K562 (cell line): ENCODE data around the gene TRIAP1. TPM values are rescaled to one million over a fixed set of nuclear protein-coding genes. Genes with fewer than 3 reads are reported as not detected.

ENCODE experiments used
- ATAC-seq: fragments of 200-7000 bp; cut with Tn5 transposase; 3 replicates; pipeline ENCODE4 v1.9.1; 2020; ENCODE audit warnings: moderate library complexity
- BruUV-seq: library from RNA; stranded (reverse); fragments of 400-500 nt; replicated peaks from 2 replicates; lab custom pipeline; 2021; lab: Mats Ljungman, UMichigan
- CTCF ChIA-PET: fragments of 300-600 bp; formaldehyde crosslinking; extraction: SDS; loops from one replicate; lab custom pipeline; 2021; ENCODE audit warnings: low intra/inter-chr PET ratio; lab: Yijun Ruan, JAX
- POLR2A ChIA-PET: fragments of 300-600, 350-650 bp; sonication (Branson Sonifier 250); formaldehyde crosslinking; extraction: SDS; loops from one replicate; lab custom pipeline; 2021; ENCODE audit warnings: antibody characterized with exemption, inconsistent platforms; lab: Yijun Ruan, JAX
- DNase-seq, 4 experiments: peaks; one replicate each; pipeline versions ENCODE4 v3.0.0 to v3.0.0-alpha.2; 2011 to 2018; ENCODE audit warnings: low spot score in 3 of 4, mixed read lengths in 3 of 4; ENCODE audit errors: extremely low read depth in 1 of 4
- FAIRE-seq: peaks from 2 replicates; lab custom pipeline; 2011; peaks lifted over from hg19 to GRCh38; lab: Jason Lieb, UNC
- H2AFZ ChIP-seq: 2 replicates; pipeline ENCODE4 v1.6.0; 2011; ENCODE audit warnings: low read depth, low read length, control low read depth, inconsistent platforms
- H3K27ac ChIP-seq: fragments of 200-600 bp; 3 replicates; pipeline ENCODE4 v1.8.0; 2011; ENCODE audit warnings: low read depth, mild to moderate bottlenecking, control low read depth, inconsistent platforms, low read length, moderate library complexity, mixed read lengths; ENCODE audit errors: extremely low read depth
- H3K27me3 ChIP-seq, 2 experiments: fragments of 300-600 bp in 1 of 2; 2 replicates in 1 of 2; 3 replicates in 1 of 2; pipeline versions ENCODE4 v1.6.0 to v1.8.0; 2011; ENCODE audit warnings: inconsistent platforms in 2 of 2, low read length in 2 of 2, mild to moderate bottlenecking in 1 of 2, mixed read lengths in 1 of 2, moderate library complexity in 1 of 2; ENCODE audit not compliant: control insufficient read depth in 2 of 2, insufficient read depth in 2 of 2
- H3K36me3 ChIP-seq: fragments of 300-600 bp; 3 replicates; pipeline ENCODE4 v1.8.0; 2011; ENCODE audit warnings: mild to moderate bottlenecking, low read length, inconsistent platforms; ENCODE audit not compliant: control insufficient read depth, insufficient read depth
- H3K4me1 ChIP-seq, 2 experiments: fragments of 200-600 bp in 1 of 2; replicated peaks in 1 of 2; 2 replicates in 1 of 2; 3 replicates in 1 of 2; pipeline versions ENCODE4 v1.5.1 to v1.8.0; 2011; ENCODE audit warnings: inconsistent platforms in 2 of 2, low read length in 2 of 2, mild to moderate bottlenecking in 1 of 2, mixed read lengths in 1 of 2, moderate library complexity in 1 of 2; ENCODE audit not compliant: control insufficient read depth in 2 of 2, insufficient read depth in 2 of 2
- H3K4me2 ChIP-seq: 2 replicates; pipeline ENCODE4 v1.6.1; 2011; ENCODE audit warnings: low read length, control low read depth, inconsistent platforms, mixed read lengths; ENCODE audit not compliant: insufficient read depth
- H3K4me3 ChIP-seq: fragments of 200-600 bp; sonication (generic), shearing (Covaris generic); 2 replicates; pipeline ENCODE4 v1.5.1; 2016; ENCODE audit warnings: control low read depth, inconsistent platforms
- H3K79me2 ChIP-seq: fragments of 200-600 bp; 3 replicates; pipeline ENCODE4 v1.8.0; 2011; ENCODE audit warnings: low read length, inconsistent platforms; ENCODE audit not compliant: control insufficient read depth, insufficient read depth
- H3K9ac ChIP-seq, 2 experiments: 2 replicates each; pipeline versions ENCODE4 v1.6.0 to v1.6.1; 2011; ENCODE audit warnings: low read depth in 2 of 2, low read length in 2 of 2, control low read depth in 1 of 2, inconsistent platforms in 1 of 2, mild to moderate bottlenecking in 1 of 2, mixed read lengths in 1 of 2; ENCODE audit not compliant: insufficient read depth in 1 of 2
- H3K9me1 ChIP-seq: one replicate; pipeline ENCODE4 v1.6.0; 2011; ENCODE audit warnings: inconsistent platforms, mild to moderate bottlenecking, low read length, moderate library complexity; ENCODE audit not compliant: control insufficient read depth, insufficient read depth
- H3K9me3 ChIP-seq: replicated peaks from 2 replicates; pipeline ENCODE4 v1.5.1; 2011; ENCODE audit warnings: low read depth, low read length, inconsistent platforms; ENCODE audit not compliant: control insufficient read depth, insufficient read depth
- H4K20me1 ChIP-seq: replicated peaks from 2 replicates; pipeline ENCODE4 v1.6.1; 2011; ENCODE audit warnings: low read length, inconsistent platforms, mixed read lengths; ENCODE audit not compliant: control insufficient read depth, insufficient read depth
- CREB3 ChIP-seq: fragments of 450-650 bp; conservative IDR thresholded peaks from 2 replicates; pipeline ENCODE4 v1.6.1; 2016; ENCODE audit warnings: missing genetic modification characterization, low read depth, mild to moderate bottlenecking, missing compliant biosample characterization, moderate library complexity
- KLF6 ChIP-seq: fragments of 250-450 bp; sonication (Bioruptor Pico); IDR thresholded peaks from 2 replicates; pipeline ENCODE4 v1.4.0; 2020; ENCODE audit warnings: mild to moderate bottlenecking, moderate library complexity, borderline replicate concordance
- MAFK ChIP-seq: IDR thresholded peaks from 2 replicates; pipeline ENCODE4 v1.6.1; 2011; ENCODE audit warnings: low read length, improper control_type of control experiment
- NR2C2 ChIP-seq, 2 experiments: fragments of 200-800 bp in 1 of 2; sonication (Bioruptor generic) in 1 of 2; sonication (generic) in 1 of 2; formaldehyde crosslinking in 1 of 2; IDR thresholded peaks; 2 replicates each; pipeline versions ENCODE4 v1.6.1 to v1.8.0; 2016 to 2022; ENCODE audit warnings: mild to moderate bottlenecking in 1 of 2, missing compliant biosample characterization in 1 of 2, missing genetic modification characterization in 1 of 2, missing genetic modification reagents in 1 of 2
- RFX7 ChIP-seq: fragments of 250-450 bp; sonication (Bioruptor Pico); IDR thresholded peaks from 2 replicates; pipeline ENCODE4 v1.5.1; 2021; ENCODE audit warnings: mild to moderate bottlenecking
- TAF15 ChIP-seq: fragments of 200-400 bp; formaldehyde crosslinking; IDR thresholded peaks from 2 replicates; pipeline ENCODE4 v1.6.1; 2017; ENCODE audit warnings: mild to moderate bottlenecking, low read depth, low read length, moderate library complexity
- TAF7 ChIP-seq: fragments of 450-650 bp; IDR thresholded peaks from 2 replicates; pipeline ENCODE4 v1.6.1; 2016; ENCODE audit warnings: missing genetic modification characterization, missing compliant biosample characterization
- TAL1 ChIP-seq: fragments of 450-650 bp; IDR thresholded peaks from 2 replicates; pipeline ENCODE4 v1.6.1; 2016; ENCODE audit warnings: mild to moderate bottlenecking
- TCF3 ChIP-seq: sonication (generic); formaldehyde crosslinking; IDR thresholded peaks from 2 replicates; pipeline ENCODE4 v1.4.0; 2020; ENCODE audit warnings: mild to moderate bottlenecking, missing genetic modification reagents
- ZNF584 ChIP-seq: fragments of 200-800 bp; sonication (Bioruptor generic); IDR thresholded peaks from 2 replicates; pipeline ENCODE4 v1.6.1; 2016; ENCODE audit warnings: low read depth, mild to moderate bottlenecking, missing genetic modification characterization, missing compliant biosample characterization
- WGBS: fragments of 100-300 bp; shearing (Covaris generic); methylation state at CpG from one replicate; pipeline ENCODE4 v1.1.6; 2016; ENCODE audit warnings: low coverage, mixed read lengths; ENCODE audit not compliant: insufficient coverage; ENCODE audit errors: missing lambda C conversion rate; 5-methylcytosine and 5-hydroxymethylcytosine counted together
- in situ Hi-C: fragments of 300-500 bp; cut with MboI; formaldehyde crosslinking; loops from 4 replicates; pipeline ENCODE4 v1.15.0; 2018; ENCODE audit warnings: inconsistent platforms, mixed read lengths
- intact Hi-C: fragments of 100-400 bp; cut with micrococcal nuclease; formaldehyde crosslinking; loops from 2 replicates; pipeline ENCODE4 v1.14.2; 2022
- polyA plus RNA-seq, 8 experiments: library from polyadenylated mRNA; depleted of rRNA in 4 of 8; stranded (reverse) in 5 of 8; unstranded in 3 of 8; fragments of >200 nt; fragmentation: Nextera tagmentation in 2 of 8; fragmentation: Illumina TruSeq in 1 of 8; extraction: Ambion mirVana in 2 of 8; extraction: Trizol in 1 of 8; gene quantifications; 2 replicates each; pipeline versions ENCODE4 v1.2.1 to v1.2.3, GENCODE V29; 2011 to 2014; ENCODE audit warnings: inconsistent platforms in 1 of 8, missing spikeins in 1 of 8
- total RNA-seq, 7 experiments: library from RNA; depleted of rRNA in 6 of 7; stranded (reverse); fragments of >200 nt in 6 of 7; fragmentation: Illumina TruSeq in 2 of 7; extraction: Trizol in 2 of 7; gene quantifications; 2 replicates each; pipeline versions ENCODE4 v1.2.1 to v1.2.3, GENCODE V29; 2011 to 2021; ENCODE audit warnings: low replicate concordance in 1 of 7
- TF ChIP-seq, protein P1 (sequence below), 2 experiments: fragments of 450-650 bp; IDR thresholded peaks; 2 replicates each; pipeline ENCODE4 v1.6.1; 2016
- TF ChIP-seq, protein P2 (sequence below): fragments of 250-450 bp; sonication (Bioruptor Pico); IDR thresholded peaks from 2 replicates; pipeline ENCODE4 v1.8.0; 2021; ENCODE audit warnings: mild to moderate bottlenecking, moderate library complexity
- TF ChIP-seq, protein P3 (sequence below): fragments of 250-450 bp; sonication (Bioruptor Pico); IDR thresholded peaks from 2 replicates; pipeline ENCODE4 v1.5.1; 2021; ENCODE audit warnings: mild to moderate bottlenecking
- TF ChIP-seq, protein P4 (sequence below): conservative IDR thresholded peaks from 2 replicates; pipeline ENCODE4 v1.6.1; 2011; ENCODE audit warnings: low read depth, mild to moderate bottlenecking, low read length; ENCODE audit not compliant: control insufficient read depth

Gene TRIAP1
- total and polyA plus RNA-seq, 9 of the 15 experiments (the other 6 are each of a cell fraction or from before 2014, with no cell fraction given), result 37.3 to 354 (median 65.4) TPM

GRCh38 chr12:120470150-120470784 is 24.1 kb upstream of the TRIAP1 start:
- FAIRE-seq (peak; percentile 79), ATAC-seq (peak; percentile 61), DNase-seq (no peak)
- in situ Hi-C loops, result no loop called here
- Histone ChIP-seq H3K27me3 (no peaks in the 10 kb centered on the region), H4K20me1 (peaks cover 28% of the 10 kb centered on the region), H3K9ac (peak overlapping the region; percentile 87 to 100), H3K9me1 (no peaks in the 10 kb centered on the region), H3K27ac (peak overlapping the region; percentile 96), H3K36me3 (peaks cover 33% of the 10 kb centered on the region), H3K4me3 (peak overlapping the region; percentile 90), H3K9me3 (no peaks in the 10 kb centered on the region), H3K79me2 (peaks cover 91% of the 10 kb centered on the region), H2AFZ (peak overlapping the region; percentile 88), H3K4me2 (peak overlapping the region; percentile 97), H3K4me1 (peaks cover 33 to 35% of the 10 kb centered on the region in 2 experiments)
- intact Hi-C loops, result loop anchor here (2.0 kb wide), 1 partner anchor 59 kb away; the partner anchor contains the start of gene COQ5
- CTCF ChIA-PET, result interaction anchor here (0.6 kb wide), 1 partner anchor 13 kb away, joined by 6 read pairs; no protein-coding TSS in a partner anchor
- POLR2A ChIA-PET, result interaction anchor here (0.5 to 3.1 kb wide), 7 partner anchors 10 to 269 kb away, joined by 3 to 16 read pairs (median 3); partner anchors contain the start of genes RNU4-1, RNU4-2 and RPLP0
- TSS peak; percentile 64 for BruUV-seq
- 2% methylated on average over 26 of the region's 26 CpGs for WGBS
- no peak for TF ChIP-seq TCF3 (CRISPR knock-in tag)
- 0 out of 2 replicates have a peak, but pooled peaks have one; percentile 7 for TF ChIP-seq TAF7
- no peak for TF ChIP-seq TAF15
- TF ChIP-seq MAFK, result no peak
- no peak for TF ChIP-seq NR2C2 (CRISPR knock-in tag; IDR thresholded peaks at IDR 0.05)
- 0 out of 2 replicates have a peak, but pooled peaks have one; percentile 23 for TF ChIP-seq NR2C2 (tag; IDR thresholded peaks at IDR 0.05)
- 0 out of 2 replicates have a peak, but pooled peaks have one; percentile 2 for TF ChIP-seq CREB3 (tag)
- no peak for TF ChIP-seq TAL1
- TF ChIP-seq, protein P1, sequence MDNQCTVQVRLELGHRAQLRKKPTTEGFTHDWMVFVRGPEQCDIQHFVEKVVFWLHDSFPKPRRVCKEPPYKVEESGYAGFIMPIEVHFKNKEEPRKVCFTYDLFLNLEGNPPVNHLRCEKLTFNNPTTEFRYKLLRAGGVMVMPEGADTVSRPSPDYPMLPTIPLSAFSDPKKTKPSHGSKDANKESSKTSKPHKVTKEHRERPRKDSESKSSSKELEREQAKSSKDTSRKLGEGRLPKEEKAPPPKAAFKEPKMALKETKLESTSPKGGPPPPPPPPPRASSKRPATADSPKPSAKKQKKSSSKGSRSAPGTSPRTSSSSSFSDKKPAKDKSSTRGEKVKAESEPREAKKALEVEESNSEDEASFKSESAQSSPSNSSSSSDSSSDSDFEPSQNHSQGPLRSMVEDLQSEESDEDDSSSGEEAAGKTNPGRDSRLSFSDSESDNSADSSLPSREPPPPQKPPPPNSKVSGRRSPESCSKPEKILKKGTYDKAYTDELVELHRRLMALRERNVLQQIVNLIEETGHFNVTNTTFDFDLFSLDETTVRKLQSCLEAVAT (IDR thresholded peaks at IDR 0.05), result no peak
- TF ChIP-seq, protein P2, sequence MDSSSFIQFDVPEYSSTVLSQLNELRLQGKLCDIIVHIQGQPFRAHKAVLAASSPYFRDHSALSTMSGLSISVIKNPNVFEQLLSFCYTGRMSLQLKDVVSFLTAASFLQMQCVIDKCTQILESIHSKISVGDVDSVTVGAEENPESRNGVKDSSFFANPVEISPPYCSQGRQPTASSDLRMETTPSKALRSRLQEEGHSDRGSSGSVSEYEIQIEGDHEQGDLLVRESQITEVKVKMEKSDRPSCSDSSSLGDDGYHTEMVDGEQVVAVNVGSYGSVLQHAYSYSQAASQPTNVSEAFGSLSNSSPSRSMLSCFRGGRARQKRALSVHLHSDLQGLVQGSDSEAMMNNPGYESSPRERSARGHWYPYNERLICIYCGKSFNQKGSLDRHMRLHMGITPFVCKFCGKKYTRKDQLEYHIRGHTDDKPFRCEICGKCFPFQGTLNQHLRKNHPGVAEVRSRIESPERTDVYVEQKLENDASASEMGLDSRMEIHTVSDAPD (CRISPR knock-in tag), result no peak
- TF ChIP-seq, protein P3, sequence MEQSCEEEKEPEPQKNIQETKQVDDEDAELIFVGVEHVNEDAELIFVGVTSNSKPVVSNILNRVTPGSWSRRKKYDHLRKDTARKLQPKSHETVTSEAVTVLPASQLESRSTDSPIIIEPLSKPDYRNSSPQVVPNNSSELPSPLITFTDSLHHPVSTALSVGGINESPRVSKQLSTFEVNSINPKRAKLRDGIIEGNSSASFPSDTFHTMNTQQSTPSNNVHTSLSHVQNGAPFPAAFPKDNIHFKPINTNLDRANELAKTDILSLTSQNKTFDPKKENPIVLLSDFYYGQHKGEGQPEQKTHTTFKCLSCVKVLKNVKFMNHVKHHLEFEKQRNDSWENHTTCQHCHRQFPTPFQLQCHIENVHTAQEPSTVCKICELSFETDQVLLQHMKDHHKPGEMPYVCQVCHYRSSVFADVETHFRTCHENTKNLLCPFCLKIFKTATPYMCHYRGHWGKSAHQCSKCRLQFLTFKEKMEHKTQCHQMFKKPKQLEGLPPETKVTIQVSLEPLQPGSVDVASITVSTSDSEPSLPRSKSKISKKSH, result no peak
- no peak for TF ChIP-seq KLF6 (CRISPR knock-in tag)
- no peak for TF ChIP-seq RFX7 (CRISPR knock-in tag)
- TF ChIP-seq ZNF584 (CRISPR knock-in tag), result 0 out of 2 replicates have a peak, but pooled peaks have one; percentile 25
- TF ChIP-seq, protein P4, sequence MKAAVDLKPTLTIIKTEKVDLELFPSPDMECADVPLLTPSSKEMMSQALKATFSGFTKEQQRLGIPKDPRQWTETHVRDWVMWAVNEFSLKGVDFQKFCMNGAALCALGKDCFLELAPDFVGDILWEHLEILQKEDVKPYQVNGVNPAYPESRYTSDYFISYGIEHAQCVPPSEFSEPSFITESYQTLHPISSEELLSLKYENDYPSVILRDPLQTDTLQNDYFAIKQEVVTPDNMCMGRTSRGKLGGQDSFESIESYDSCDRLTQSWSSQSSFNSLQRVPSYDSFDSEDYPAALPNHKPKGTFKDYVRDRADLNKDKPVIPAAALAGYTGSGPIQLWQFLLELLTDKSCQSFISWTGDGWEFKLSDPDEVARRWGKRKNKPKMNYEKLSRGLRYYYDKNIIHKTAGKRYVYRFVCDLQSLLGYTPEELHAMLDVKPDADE, result no peak
